GM23338 (cell line): ENCODE measurements around the gene SLC44A4. TPM values are rescaled to one million over a fixed set of nuclear protein-coding genes. Genes with fewer than 3 reads are reported as not detected.
A peak's percentile ranks its signal among the peaks of the same experiment; 100 is the strongest.

Experiments
- ATAC-seq: fragments of 200-7000 bp; cut with Tn5 transposase; 3 replicates; pipeline ENCODE4 v1.9.1; 2020
- DNase-seq: peaks from one replicate; pipeline ENCODE4 v3.0.0-alpha.2; 2015; ENCODE audit warnings: low spot score
- H2AFZ ChIP-seq: fragments of 200-600 bp; sonication (generic); 2 replicates; pipeline ENCODE4 v1.8.0; 2016; ENCODE audit warnings: antibody characterized with exemption, mild to moderate bottlenecking, moderate library complexity
- H3F3A ChIP-seq: fragments of 200-600 bp; sonication (generic); replicated peaks from 2 replicates; pipeline ENCODE4 v1.8.0; 2017; ENCODE audit warnings: antibody characterized with exemption, mixed run types, low read depth
- H3K27ac ChIP-seq: fragments of 200-600 bp; sonication (generic); 2 replicates; pipeline ENCODE4 v1.6.1; 2016; ENCODE audit warnings: low read depth
- H3K27me3 ChIP-seq: fragments of 200-600 bp; sonication (generic); 2 replicates; pipeline ENCODE4 v1.8.0; 2016; ENCODE audit warnings: mild to moderate bottlenecking, mixed run types, moderate library complexity; ENCODE audit not compliant: insufficient read depth
- H3K36me3 ChIP-seq: fragments of 200-600 bp; sonication (generic); 2 replicates; pipeline ENCODE4 v1.8.0; 2016; ENCODE audit warnings: mild to moderate bottlenecking; ENCODE audit not compliant: insufficient read depth
- H3K4me1 ChIP-seq: fragments of 200-600 bp; sonication (generic); 2 replicates; pipeline ENCODE4 v1.8.0; 2016; ENCODE audit warnings: mild to moderate bottlenecking, moderate library complexity; ENCODE audit not compliant: insufficient read depth
- H3K4me2 ChIP-seq: fragments of 200-600 bp; sonication (generic); 2 replicates; pipeline ENCODE4 v1.7.1; 2017; ENCODE audit warnings: mixed run types
- H3K4me3 ChIP-seq: fragments of 200-600 bp; sonication (generic); 2 replicates; pipeline ENCODE4 v1.6.1; 2016; ENCODE audit warnings: mixed run types
- H3K79me2 ChIP-seq: fragments of 200-600 bp; sonication (generic); replicated peaks from 2 replicates; pipeline ENCODE4 v1.8.0; 2017; ENCODE audit warnings: mild to moderate bottlenecking; ENCODE audit not compliant: insufficient read depth
- H3K9me2 ChIP-seq: fragments of 200-600 bp; sonication (generic); 2 replicates; pipeline ENCODE4 v1.8.0; 2017; ENCODE audit not compliant: insufficient read depth
- H4K20me1 ChIP-seq: fragments of 200-600 bp; sonication (generic); replicated peaks from 2 replicates; pipeline ENCODE4 v1.8.0; 2017; ENCODE audit warnings: mild to moderate bottlenecking; ENCODE audit not compliant: insufficient read depth
- H3K27ac Mint-ChIP-seq: 2 replicates; pipeline ENCODE4 v1.8.0; 2020; ENCODE audit warnings: inconsistent platforms, mild to moderate bottlenecking, moderate library complexity, mixed read lengths
- H3K27me3 Mint-ChIP-seq: 3 replicates; pipeline ENCODE4 v1.8.0; 2022; ENCODE audit warnings: low read depth, mild to moderate bottlenecking, moderate library complexity, mixed read lengths, inconsistent platforms; ENCODE audit not compliant: insufficient read depth, poor library complexity
- H3K36me3 Mint-ChIP-seq: 3 replicates; pipeline ENCODE4 v1.8.0; 2021; ENCODE audit warnings: low read depth, mild to moderate bottlenecking, inconsistent platforms, moderate library complexity, mixed read lengths
- H3K4me1 Mint-ChIP-seq: 3 replicates; pipeline ENCODE4 v1.8.0; 2020; ENCODE audit warnings: mild to moderate bottlenecking, inconsistent platforms, mixed read lengths
- H3K4me3 Mint-ChIP-seq: 3 replicates; pipeline ENCODE4 v1.8.0; 2021; ENCODE audit warnings: moderate library complexity, mild to moderate bottlenecking, inconsistent platforms, mixed read lengths
- H3K9me3 Mint-ChIP-seq: 3 replicates; pipeline ENCODE4 v1.8.0; 2020; ENCODE audit warnings: moderate library complexity, mild to moderate bottlenecking, inconsistent platforms, mixed read lengths
- CREB1 ChIP-seq: fragments of 250-450 bp; sonication (Bioruptor Pico); IDR thresholded peaks from 2 replicates; pipeline ENCODE4 v1.5.0; 2020; ENCODE audit warnings: low read depth, mild to moderate bottlenecking, moderate library complexity
- EZH2 ChIP-seq: fragments of 200-600 bp; sonication (generic); IDR thresholded peaks from one replicate; pipeline ENCODE4 v1.8.0; 2017; ENCODE audit warnings: antibody characterized with exemption, mild to moderate bottlenecking, low read depth; ENCODE audit not compliant: unreplicated experiment
- EZH2phosphoT487 ChIP-seq: fragments of 200-600 bp; sonication (generic); IDR thresholded peaks from one replicate; pipeline ENCODE4 v1.8.1; 2018; ENCODE audit warnings: antibody characterized with exemption; ENCODE audit not compliant: unreplicated experiment
- JUNB ChIP-seq: IDR thresholded peaks from one replicate; pipeline ENCODE4 v1.6.1; 2016; ENCODE audit warnings: antibody characterized with exemption; ENCODE audit not compliant: unreplicated experiment
- NANOG ChIP-seq: IDR thresholded peaks from 2 replicates; pipeline ENCODE4 v1.6.1; 2016; ENCODE audit warnings: antibody characterized with exemption, borderline replicate concordance
- POLR2AphosphoS5 ChIP-seq: IDR thresholded peaks from 2 replicates; pipeline ENCODE4 v1.6.1; 2016; ENCODE audit warnings: antibody characterized with exemption, low read depth
- STAT1 ChIP-seq: IDR thresholded peaks from one replicate; pipeline ENCODE4 v1.6.1; 2016; ENCODE audit warnings: antibody characterized with exemption; ENCODE audit not compliant: unreplicated experiment
- ZNF114 ChIP-seq: fragments of 250-450 bp; sonication (Bioruptor Pico); IDR thresholded peaks from 2 replicates; pipeline ENCODE4 v1.5.0; 2020; ENCODE audit warnings: mild to moderate bottlenecking, moderate library complexity
- ZNF331 ChIP-seq: fragments of 250-450 bp; sonication (Bioruptor Pico); IDR thresholded peaks from 2 replicates; pipeline ENCODE4 v1.5.0; 2020; ENCODE audit warnings: low read depth, mild to moderate bottlenecking, moderate library complexity
- polyA plus RNA-seq: library from polyadenylated mRNA; unstranded; fragments of >200 nt; fragmentation: Nextera tagmentation; extraction: Ambion mirVana; gene quantifications from 2 replicates; pipeline ENCODE4 v1.2.1, GENCODE V29; 2016
- total RNA-seq: library from RNA; depleted of rRNA; stranded (reverse); fragments of >200 nt; shearing (Covaris generic); gene quantifications from 2 replicates; pipeline ENCODE4 v1.2.3, GENCODE V29; 2014
- TF ChIP-seq, protein P1 (sequence below), 2 experiments: fragments of 200-600 bp in 1 of 2; sonication (generic) in 1 of 2; conservative IDR thresholded peaks; 2 replicates each; pipeline versions ENCODE4 v1.5.1 to v1.6.1; 2016 to 2017; ENCODE audit warnings: antibody characterized with exemption in 2 of 2, low read depth in 2 of 2, mild to moderate bottlenecking in 2 of 2, moderate library complexity in 1 of 2
- TF ChIP-seq, protein P2 (sequence below): fragments of 250-450 bp; sonication (Bioruptor Pico); IDR thresholded peaks from 2 replicates; pipeline ENCODE4 v1.5.0; 2020; ENCODE audit warnings: mild to moderate bottlenecking, moderate library complexity
- TF ChIP-seq, protein P3 (sequence below): IDR thresholded peaks from one replicate; pipeline ENCODE4 v1.6.1; 2018; ENCODE audit warnings: antibody characterized with exemption; ENCODE audit not compliant: unreplicated experiment
- TF ChIP-seq, protein P4 (sequence below): IDR thresholded peaks from 2 replicates; pipeline ENCODE4 v1.6.1; 2016; ENCODE audit warnings: antibody characterized with exemption

Gene SLC44A4
- total and polyA plus RNA-seq, 2 experiments from 2014 or later: 1.1 to 3.7 TPM

DNA sequence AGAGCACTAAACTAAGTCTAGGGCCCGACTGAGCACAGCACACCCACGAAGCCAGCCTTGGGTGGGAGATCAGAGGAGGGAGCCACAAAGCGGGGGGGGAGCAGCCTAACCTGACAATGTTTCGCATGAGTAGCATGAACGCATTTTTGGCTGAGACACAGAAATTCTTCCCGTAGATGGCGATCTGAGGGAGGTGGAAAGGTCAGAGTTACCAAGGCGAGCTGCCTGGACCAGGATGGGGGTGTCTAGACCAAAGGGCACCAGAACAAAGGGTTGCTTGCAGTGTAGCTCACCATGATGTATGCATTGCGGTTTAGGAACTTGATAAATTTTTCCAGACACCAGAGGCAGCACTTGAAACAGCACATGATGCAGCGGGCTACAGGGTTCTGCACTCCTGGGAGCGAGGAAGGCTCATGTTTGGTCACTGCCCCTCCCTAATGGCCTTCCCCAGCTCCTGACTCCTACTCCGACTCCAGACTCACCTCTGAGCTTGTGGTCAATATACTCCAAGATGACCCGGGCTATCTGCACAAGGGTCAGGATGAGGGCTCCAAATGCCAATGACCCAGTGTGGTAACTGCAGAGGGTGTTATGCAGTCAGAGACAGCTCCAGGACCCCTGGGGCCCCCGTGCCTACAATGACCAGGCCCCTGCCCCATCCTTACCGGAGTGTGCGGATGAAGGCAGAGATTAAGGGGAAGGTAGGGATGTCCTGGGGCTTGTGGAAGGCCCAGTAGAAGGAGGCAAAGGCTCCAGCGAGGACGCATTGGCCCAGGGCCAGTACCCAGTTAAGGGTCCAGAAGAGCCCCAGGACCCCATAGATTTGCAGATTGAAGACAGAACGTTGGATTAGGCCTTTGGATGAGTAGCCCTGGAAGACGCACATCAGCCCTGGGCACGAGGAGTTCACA is 13.3 kb downstream of the SLC44A4 start:
- Mint-ChIP-seq H3K4me3 (peak overlapping the region; percentile 23; the same call in 2 of the 3 replicates), H3K9me3 (peaks cover 2% of the 10 kb centered on the region; the same call in 1 of the 3 replicates), H3K4me1 (peaks cover 10% of the 10 kb centered on the region), H3K27ac (peak overlapping the region; percentile 32; the same call in 1 of the 2 replicates), H3K27me3 (peaks cover 18% of the 10 kb centered on the region), H3K36me3 (no peaks in the 10 kb centered on the region; the same call in 2 of the 3 replicates)
- no peak overlapping the region for H2AFZ ChIP-seq
- H3K4me3 ChIP-seq: no peak overlapping the region
- peaks cover 8% of the 10 kb centered on the region; the same call in 1 of the 2 replicates for H3K79me2 ChIP-seq
- H4K20me1 ChIP-seq: peaks cover 3% of the 10 kb centered on the region; the same call in 1 of the 2 replicates
- H3K4me1 ChIP-seq: peaks cover 12% of the 10 kb centered on the region; the same call in 1 of the 2 replicates
- TF ChIP-seq NANOG (no peak), ZNF331 (CRISPR knock-in tag) (no peak), POLR2AphosphoS5 (no peak), STAT1 (no peak), ZNF114 (CRISPR knock-in tag) (no peak), CREB1 (CRISPR knock-in tag) (no peak), EZH2 (no peak), EZH2phosphoT487 (no peak), JUNB (no peak)
- TF ChIP-seq, protein P1, sequence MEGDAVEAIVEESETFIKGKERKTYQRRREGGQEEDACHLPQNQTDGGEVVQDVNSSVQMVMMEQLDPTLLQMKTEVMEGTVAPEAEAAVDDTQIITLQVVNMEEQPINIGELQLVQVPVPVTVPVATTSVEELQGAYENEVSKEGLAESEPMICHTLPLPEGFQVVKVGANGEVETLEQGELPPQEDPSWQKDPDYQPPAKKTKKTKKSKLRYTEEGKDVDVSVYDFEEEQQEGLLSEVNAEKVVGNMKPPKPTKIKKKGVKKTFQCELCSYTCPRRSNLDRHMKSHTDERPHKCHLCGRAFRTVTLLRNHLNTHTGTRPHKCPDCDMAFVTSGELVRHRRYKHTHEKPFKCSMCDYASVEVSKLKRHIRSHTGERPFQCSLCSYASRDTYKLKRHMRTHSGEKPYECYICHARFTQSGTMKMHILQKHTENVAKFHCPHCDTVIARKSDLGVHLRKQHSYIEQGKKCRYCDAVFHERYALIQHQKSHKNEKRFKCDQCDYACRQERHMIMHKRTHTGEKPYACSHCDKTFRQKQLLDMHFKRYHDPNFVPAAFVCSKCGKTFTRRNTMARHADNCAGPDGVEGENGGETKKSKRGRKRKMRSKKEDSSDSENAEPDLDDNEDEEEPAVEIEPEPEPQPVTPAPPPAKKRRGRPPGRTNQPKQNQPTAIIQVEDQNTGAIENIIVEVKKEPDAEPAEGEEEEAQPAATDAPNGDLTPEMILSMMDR (conservative IDR thresholded peaks at IDR 0.05; ENCODE audit: low read depth in 2 of 2): no peak
- TF ChIP-seq, protein P2, sequence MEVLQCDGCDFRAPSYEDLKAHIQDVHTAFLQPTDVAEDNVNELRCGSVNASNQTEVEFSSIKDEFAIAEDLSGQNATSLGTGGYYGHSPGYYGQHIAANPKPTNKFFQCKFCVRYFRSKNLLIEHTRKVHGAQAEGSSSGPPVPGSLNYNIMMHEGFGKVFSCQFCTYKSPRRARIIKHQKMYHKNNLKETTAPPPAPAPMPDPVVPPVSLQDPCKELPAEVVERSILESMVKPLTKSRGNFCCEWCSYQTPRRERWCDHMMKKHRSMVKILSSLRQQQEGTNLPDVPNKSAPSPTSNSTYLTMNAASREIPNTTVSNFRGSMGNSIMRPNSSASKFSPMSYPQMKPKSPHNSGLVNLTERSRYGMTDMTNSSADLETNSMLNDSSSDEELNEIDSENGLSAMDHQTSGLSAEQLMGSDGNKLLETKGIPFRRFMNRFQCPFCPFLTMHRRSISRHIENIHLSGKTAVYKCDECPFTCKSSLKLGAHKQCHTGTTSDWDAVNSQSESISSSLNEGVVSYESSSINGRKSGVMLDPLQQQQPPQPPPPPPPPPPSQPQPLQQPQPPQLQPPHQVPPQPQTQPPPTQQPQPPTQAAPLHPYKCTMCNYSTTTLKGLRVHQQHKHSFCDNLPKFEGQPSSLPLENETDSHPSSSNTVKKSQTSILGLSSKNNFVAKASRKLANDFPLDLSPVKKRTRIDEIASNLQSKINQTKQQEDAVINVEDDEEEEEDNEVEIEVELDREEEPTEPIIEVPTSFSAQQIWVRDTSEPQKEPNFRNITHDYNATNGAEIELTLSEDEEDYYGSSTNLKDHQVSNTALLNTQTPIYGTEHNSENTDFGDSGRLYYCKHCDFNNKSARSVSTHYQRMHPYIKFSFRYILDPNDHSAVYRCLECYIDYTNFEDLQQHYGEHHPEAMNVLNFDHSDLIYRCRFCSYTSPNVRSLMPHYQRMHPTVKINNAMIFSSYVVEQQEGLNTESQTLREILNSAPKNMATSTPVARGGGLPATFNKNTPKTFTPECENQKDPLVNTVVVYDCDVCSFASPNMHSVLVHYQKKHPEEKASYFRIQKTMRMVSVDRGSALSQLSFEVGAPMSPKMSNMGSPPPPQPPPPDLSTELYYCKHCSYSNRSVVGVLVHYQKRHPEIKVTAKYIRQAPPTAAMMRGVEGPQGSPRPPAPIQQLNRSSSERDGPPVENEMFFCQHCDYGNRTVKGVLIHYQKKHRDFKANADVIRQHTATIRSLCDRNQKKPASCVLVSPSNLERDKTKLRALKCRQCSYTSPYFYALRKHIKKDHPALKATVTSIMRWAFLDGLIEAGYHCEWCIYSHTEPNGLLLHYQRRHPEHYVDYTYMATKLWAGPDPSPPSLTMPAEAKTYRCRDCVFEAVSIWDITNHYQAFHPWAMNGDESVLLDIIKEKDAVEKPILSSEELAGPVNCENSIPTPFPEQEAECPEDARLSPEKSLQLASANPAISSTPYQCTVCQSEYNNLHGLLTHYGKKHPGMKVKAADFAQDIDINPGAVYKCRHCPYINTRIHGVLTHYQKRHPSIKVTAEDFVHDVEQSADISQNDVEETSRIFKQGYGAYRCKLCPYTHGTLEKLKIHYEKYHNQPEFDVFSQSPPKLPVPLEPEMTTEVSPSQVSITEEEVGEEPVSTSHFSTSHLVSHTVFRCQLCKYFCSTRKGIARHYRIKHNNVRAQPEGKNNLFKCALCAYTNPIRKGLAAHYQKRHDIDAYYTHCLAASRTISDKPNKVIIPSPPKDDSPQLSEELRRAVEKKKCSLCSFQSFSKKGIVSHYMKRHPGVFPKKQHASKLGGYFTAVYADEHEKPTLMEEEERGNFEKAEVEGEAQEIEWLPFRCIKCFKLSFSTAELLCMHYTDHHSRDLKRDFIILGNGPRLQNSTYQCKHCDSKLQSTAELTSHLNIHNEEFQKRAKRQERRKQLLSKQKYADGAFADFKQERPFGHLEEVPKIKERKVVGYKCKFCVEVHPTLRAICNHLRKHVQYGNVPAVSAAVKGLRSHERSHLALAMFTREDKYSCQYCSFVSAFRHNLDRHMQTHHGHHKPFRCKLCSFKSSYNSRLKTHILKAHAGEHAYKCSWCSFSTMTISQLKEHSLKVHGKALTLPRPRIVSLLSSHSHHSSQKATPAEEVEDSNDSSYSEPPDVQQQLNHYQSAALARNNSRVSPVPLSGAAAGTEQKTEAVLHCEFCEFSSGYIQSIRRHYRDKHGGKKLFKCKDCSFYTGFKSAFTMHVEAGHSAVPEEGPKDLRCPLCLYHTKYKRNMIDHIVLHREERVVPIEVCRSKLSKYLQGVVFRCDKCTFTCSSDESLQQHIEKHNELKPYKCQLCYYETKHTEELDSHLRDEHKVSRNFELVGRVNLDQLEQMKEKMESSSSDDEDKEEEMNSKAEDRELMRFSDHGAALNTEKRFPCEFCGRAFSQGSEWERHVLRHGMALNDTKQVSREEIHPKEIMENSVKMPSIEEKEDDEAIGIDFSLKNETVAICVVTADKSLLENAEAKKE (CRISPR knock-in tag): no peak
- TF ChIP-seq, protein P3, sequence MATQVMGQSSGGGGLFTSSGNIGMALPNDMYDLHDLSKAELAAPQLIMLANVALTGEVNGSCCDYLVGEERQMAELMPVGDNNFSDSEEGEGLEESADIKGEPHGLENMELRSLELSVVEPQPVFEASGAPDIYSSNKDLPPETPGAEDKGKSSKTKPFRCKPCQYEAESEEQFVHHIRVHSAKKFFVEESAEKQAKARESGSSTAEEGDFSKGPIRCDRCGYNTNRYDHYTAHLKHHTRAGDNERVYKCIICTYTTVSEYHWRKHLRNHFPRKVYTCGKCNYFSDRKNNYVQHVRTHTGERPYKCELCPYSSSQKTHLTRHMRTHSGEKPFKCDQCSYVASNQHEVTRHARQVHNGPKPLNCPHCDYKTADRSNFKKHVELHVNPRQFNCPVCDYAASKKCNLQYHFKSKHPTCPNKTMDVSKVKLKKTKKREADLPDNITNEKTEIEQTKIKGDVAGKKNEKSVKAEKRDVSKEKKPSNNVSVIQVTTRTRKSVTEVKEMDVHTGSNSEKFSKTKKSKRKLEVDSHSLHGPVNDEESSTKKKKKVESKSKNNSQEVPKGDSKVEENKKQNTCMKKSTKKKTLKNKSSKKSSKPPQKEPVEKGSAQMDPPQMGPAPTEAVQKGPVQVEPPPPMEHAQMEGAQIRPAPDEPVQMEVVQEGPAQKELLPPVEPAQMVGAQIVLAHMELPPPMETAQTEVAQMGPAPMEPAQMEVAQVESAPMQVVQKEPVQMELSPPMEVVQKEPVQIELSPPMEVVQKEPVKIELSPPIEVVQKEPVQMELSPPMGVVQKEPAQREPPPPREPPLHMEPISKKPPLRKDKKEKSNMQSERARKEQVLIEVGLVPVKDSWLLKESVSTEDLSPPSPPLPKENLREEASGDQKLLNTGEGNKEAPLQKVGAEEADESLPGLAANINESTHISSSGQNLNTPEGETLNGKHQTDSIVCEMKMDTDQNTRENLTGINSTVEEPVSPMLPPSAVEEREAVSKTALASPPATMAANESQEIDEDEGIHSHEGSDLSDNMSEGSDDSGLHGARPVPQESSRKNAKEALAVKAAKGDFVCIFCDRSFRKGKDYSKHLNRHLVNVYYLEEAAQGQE: no peak
- TF ChIP-seq, protein P4, sequence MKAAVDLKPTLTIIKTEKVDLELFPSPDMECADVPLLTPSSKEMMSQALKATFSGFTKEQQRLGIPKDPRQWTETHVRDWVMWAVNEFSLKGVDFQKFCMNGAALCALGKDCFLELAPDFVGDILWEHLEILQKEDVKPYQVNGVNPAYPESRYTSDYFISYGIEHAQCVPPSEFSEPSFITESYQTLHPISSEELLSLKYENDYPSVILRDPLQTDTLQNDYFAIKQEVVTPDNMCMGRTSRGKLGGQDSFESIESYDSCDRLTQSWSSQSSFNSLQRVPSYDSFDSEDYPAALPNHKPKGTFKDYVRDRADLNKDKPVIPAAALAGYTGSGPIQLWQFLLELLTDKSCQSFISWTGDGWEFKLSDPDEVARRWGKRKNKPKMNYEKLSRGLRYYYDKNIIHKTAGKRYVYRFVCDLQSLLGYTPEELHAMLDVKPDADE: no peak
- no peaks in the 10 kb centered on the region for H3K36me3 ChIP-seq
- H3F3A ChIP-seq: peaks cover 8% of the 10 kb centered on the region; the same call in 1 of the 2 replicates
- H3K27me3 ChIP-seq: no peaks in the 10 kb centered on the region
- no peaks in the 10 kb centered on the region for H3K9me2 ChIP-seq
- DNase-seq: no peak
- no peak overlapping the region for H3K27ac ChIP-seq
- no peak for ATAC-seq
- H3K4me2 ChIP-seq: no peak overlapping the region
